ENCODE results near the gene KDM2B. TPM values are rescaled to one million over a fixed set of nuclear protein-coding genes. Genes with fewer than 3 reads are reported as not detected.

KDM2B gene
- total and polyA plus RNA-seq, 2 experiments from 2014 or later, result 59.4 to 161 TPM

GRCh38 chr12:121620333-121620891 lies 39.6 kb upstream of the KDM2B start:
- H3K4me3 Mint-ChIP-seq, result no peak overlapping the region
- H4K20me1 ChIP-seq (replicated peaks; ENCODE audit: insufficient read depth), result no peaks in the 10 kb centered on the region
- no peaks in the 10 kb centered on the region; the same call in 2 of the 3 replicates for H3K9me3 Mint-ChIP-seq
- no peak overlapping the region for H2AFZ ChIP-seq
- no peak overlapping the region for H3K4me2 ChIP-seq
- H3K9me2 ChIP-seq (ENCODE audit: insufficient read depth), result no peaks in the 10 kb centered on the region
- peaks cover 13% of the 10 kb centered on the region for H3K27me3 Mint-ChIP-seq (ENCODE audit: insufficient read depth, low read depth, poor library complexity)
- TF ChIP-seq ZNF331 (CRISPR knock-in tag; IDR thresholded peaks at IDR 0.05; ENCODE audit: low read depth), result no peak
- no peak for TF ChIP-seq REST (IDR thresholded peaks at IDR 0.05; ENCODE audit: unreplicated experiment)
- TF ChIP-seq CREB1 (CRISPR knock-in tag; IDR thresholded peaks at IDR 0.05; ENCODE audit: low read depth), result no peak
- TF ChIP-seq NANOG (IDR thresholded peaks at IDR 0.05; ENCODE audit: borderline replicate concordance), result no peak
- no peak for TF ChIP-seq EZH2 (IDR thresholded peaks at IDR 0.05; ENCODE audit: low read depth, unreplicated experiment)
- no peak for TF ChIP-seq ETS1 (IDR thresholded peaks at IDR 0.05)
- TF ChIP-seq ZNF462 (CRISPR knock-in tag; IDR thresholded peaks at IDR 0.05), result no peak
- no peaks in the 10 kb centered on the region for H3K79me2 ChIP-seq (replicated peaks; ENCODE audit: insufficient read depth)
- peaks cover 9% of the 10 kb centered on the region for H3F3A ChIP-seq (replicated peaks; ENCODE audit: low read depth)
- H3K27ac Mint-ChIP-seq, result peak overlapping the region; percentile 56; the same call in 1 of the 2 replicates
- ATAC-seq (peak; percentile 45), DNase-seq (ENCODE audit: low spot score) (peak; percentile 67)
- H3K27me3 ChIP-seq (ENCODE audit: insufficient read depth), result no peaks in the 10 kb centered on the region
- H3K36me3 ChIP-seq (ENCODE audit: insufficient read depth), result no peaks in the 10 kb centered on the region
- H3K4me3 ChIP-seq, result no peak overlapping the region
- 0 out of 2 replicates have a peak overlapping the region, but pooled peaks have one; percentile 18 for H3K27ac ChIP-seq (ENCODE audit: low read depth)
- no peaks in the 10 kb centered on the region for H3K36me3 Mint-ChIP-seq (ENCODE audit: low read depth)
- peaks cover 18% of the 10 kb centered on the region for H3K4me1 ChIP-seq (ENCODE audit: insufficient read depth)
- H3K4me1 Mint-ChIP-seq, result peaks cover 25% of the 10 kb centered on the region

All from GM23338 (cell line).